Spleen (tissue), 7 donors: ENCODE results near the gene TTLL5.

Experiments used
- POLR2AphosphoS5 ChIP-seq, 3 donors: sonication (generic); formaldehyde crosslinking; IDR thresholded peaks; one replicate each; pipeline ENCODE4 v1.5.1; 2017; ENCODE audit warnings: antibody characterized with exemption in 3 of 3
- TF ChIP-seq, protein P1 (sequence below), 11 experiments: fragments of 200-600 bp in 7 of 11; fragments of 450-650 bp in 4 of 11; sonication (generic) in 4 of 11; IDR thresholded peaks in 8 of 11; conservative IDR thresholded peaks in 3 of 11; 1 replicate in 7 of 11; 2 replicates in 4 of 11; pipeline versions ENCODE4 v1.4.0 to v1.8.0; 2016 to 2021; ENCODE audit warnings: antibody characterized with exemption in 11 of 11, inconsistent platforms in 4 of 11, mild to moderate bottlenecking in 1 of 11
- donor health status: DM: no; HTN: no; CAD: no; lungs with moderate emphysema.
- donor health status: DM: no; HTN: no; CAD: no.
- donor health status: DM: no; HTN: no; CAD: no.

- TF ChIP-seq, protein P1, sequence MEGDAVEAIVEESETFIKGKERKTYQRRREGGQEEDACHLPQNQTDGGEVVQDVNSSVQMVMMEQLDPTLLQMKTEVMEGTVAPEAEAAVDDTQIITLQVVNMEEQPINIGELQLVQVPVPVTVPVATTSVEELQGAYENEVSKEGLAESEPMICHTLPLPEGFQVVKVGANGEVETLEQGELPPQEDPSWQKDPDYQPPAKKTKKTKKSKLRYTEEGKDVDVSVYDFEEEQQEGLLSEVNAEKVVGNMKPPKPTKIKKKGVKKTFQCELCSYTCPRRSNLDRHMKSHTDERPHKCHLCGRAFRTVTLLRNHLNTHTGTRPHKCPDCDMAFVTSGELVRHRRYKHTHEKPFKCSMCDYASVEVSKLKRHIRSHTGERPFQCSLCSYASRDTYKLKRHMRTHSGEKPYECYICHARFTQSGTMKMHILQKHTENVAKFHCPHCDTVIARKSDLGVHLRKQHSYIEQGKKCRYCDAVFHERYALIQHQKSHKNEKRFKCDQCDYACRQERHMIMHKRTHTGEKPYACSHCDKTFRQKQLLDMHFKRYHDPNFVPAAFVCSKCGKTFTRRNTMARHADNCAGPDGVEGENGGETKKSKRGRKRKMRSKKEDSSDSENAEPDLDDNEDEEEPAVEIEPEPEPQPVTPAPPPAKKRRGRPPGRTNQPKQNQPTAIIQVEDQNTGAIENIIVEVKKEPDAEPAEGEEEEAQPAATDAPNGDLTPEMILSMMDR (IDR thresholded peaks at IDR 0.05 in 8 of 11, conservative IDR thresholded peaks at IDR 0.05 in 3 of 11), result no peak
- TF ChIP-seq POLR2AphosphoS5 (IDR thresholded peaks at IDR 0.05), result no peak
Observed at GRCh38 chr14:75658957-75659356, 2.1 kb upstream of the TTLL5 start.
